ENCODE results near the gene SSBP3. TPM values are rescaled to one million over a fixed set of nuclear protein-coding genes. Genes with fewer than 3 reads are reported as not detected.

SSBP3 gene
- total RNA-seq, 1 donor from 2014 or later, result 29.7 TPM

DNA sequence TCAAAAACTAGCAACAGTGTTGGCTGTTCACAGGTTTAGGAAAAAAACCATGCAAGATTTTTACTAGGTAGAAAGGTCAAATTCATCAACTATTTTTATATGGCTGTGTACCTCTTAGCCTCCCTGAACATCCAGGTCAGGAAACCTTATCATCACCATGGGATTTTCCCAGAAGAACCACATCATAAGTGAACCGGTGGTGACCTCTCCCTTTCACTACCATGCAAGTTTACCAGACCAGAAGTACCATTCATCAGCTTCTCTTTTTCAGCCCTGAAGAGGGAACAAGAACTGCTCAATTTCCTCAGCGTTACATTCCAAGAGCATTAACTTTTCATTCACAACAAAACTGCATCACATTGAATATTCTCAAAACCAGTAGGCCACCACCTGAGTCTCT is 5.9 kb downstream of the SSBP3 start:
- Mint-ChIP-seq H3K4me3 (no peak overlapping the region), H3K27ac (no peak overlapping the region), H3K36me3 (ENCODE audit: low read depth) (peaks cover 48% of the 10 kb centered on the region), H3K27me3 (no peaks in the 10 kb centered on the region), H3K9me3 (no peaks in the 10 kb centered on the region), H3K4me1 (peaks cover 21% of the 10 kb centered on the region)
- DNase-seq, result no peak
- TF ChIP-seq, protein P1, sequence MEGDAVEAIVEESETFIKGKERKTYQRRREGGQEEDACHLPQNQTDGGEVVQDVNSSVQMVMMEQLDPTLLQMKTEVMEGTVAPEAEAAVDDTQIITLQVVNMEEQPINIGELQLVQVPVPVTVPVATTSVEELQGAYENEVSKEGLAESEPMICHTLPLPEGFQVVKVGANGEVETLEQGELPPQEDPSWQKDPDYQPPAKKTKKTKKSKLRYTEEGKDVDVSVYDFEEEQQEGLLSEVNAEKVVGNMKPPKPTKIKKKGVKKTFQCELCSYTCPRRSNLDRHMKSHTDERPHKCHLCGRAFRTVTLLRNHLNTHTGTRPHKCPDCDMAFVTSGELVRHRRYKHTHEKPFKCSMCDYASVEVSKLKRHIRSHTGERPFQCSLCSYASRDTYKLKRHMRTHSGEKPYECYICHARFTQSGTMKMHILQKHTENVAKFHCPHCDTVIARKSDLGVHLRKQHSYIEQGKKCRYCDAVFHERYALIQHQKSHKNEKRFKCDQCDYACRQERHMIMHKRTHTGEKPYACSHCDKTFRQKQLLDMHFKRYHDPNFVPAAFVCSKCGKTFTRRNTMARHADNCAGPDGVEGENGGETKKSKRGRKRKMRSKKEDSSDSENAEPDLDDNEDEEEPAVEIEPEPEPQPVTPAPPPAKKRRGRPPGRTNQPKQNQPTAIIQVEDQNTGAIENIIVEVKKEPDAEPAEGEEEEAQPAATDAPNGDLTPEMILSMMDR (IDR thresholded peaks at IDR 0.05), result no peak
- ChIA-PET POLR2A (no interaction called here), CTCF (no interaction called here)
- ATAC-seq (ENCODE audit: low read depth), result no peak
- intact Hi-C loops (cut with micrococcal nuclease), result no loop called here

DNA sequence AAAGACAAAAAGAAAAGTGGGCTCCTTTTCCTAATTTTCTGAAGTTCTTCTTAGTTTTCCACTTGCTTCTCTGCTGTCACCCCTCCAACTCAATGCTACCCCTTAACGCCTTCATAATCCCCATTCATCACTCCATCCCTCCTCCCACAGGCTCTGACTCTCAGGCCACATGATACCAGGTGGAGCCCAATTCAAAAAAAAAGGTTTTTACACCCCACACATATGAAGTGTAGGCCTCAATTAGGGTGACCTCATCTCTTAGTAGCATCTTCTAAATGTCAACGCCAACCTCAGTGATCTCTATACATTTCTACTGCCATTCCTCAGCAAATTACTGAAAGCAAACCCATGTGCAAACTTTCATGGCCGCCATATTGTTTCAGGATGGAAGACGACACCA is 6.4 kb downstream of the SSBP3 start:
- Mint-ChIP-seq H3K9me3 (no peaks in the 10 kb centered on the region), H3K36me3 (ENCODE audit: low read depth) (peaks cover 48% of the 10 kb centered on the region), H3K27me3 (no peaks in the 10 kb centered on the region), H3K27ac (no peak overlapping the region), H3K4me1 (peaks cover 17% of the 10 kb centered on the region), H3K4me3 (no peak overlapping the region)
- DNase-seq (no peak), ATAC-seq (ENCODE audit: low read depth) (no peak)
- ChIA-PET POLR2A (no interaction called here), CTCF (no interaction called here)
- TF ChIP-seq, protein P1 (IDR thresholded peaks at IDR 0.05), result no peak
- intact Hi-C loops (cut with micrococcal nuclease), result no loop called here

DNA sequence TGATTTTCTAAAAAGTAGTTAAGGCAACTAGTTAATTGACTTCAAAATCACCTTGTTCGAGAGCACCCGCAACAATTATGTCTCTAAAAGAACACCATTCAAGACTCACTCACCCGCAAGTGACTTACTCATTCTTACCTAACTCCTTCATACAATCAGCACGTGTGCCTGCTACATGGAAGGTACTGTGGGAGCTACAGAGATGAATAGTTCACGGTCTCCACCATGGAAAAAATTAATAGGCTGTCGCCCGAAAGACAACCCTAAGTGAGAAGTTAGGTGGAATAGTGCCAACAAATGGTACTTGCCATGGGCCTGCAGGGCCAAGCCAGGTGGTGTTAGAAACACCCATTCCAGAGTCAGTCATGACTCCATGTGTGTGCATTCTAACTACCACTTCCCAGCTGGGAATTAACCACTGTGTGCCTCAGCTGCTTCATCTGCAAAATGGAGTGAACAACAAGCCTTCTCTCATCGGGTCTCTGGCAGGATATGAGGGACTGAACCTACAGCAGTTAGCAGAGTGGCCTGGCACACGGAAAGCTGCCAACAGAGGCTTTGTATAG is 7.1 kb downstream of the SSBP3 start:
- peaks cover 9% of the 10 kb centered on the region for H3K4me1 Mint-ChIP-seq
- H3K9me3 Mint-ChIP-seq, result no peaks in the 10 kb centered on the region
- DNase-seq, result no peak
- H3K27ac Mint-ChIP-seq, result no peak overlapping the region
- TF ChIP-seq, protein P1 (IDR thresholded peaks at IDR 0.05), result no peak
- H3K27me3 Mint-ChIP-seq, result no peaks in the 10 kb centered on the region
- intact Hi-C loops (cut with micrococcal nuclease), result no loop called here
- ATAC-seq (ENCODE audit: low read depth), result no peak
- ChIA-PET POLR2A (no interaction called here), CTCF (interaction anchor here (1.1 kb wide), 1 partner anchor 8 kb away, joined by 3 read pairs; no protein-coding TSS in a partner anchor)
- H3K4me3 Mint-ChIP-seq, result no peak overlapping the region
- H3K36me3 Mint-ChIP-seq (ENCODE audit: low read depth), result peaks cover 50% of the 10 kb centered on the region

DNA sequence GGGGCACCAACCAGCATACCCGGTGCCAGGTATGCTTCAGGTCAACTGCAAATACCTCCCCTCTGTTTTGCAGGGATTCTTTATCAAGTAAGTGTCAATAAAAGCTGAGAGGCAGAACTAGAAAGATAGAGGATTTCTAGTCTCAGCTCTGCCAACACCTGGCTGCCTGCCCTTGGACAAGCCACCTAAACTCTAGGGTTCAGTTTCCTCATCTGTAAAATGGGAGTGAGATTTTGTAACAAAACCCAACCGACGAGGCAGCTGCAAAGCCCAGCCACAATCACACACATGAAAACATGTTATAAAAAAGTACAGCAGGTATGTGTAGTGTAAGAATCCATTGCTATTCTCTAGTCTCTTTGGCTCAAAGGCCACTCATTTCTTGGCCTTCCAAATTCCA is 8.2 kb downstream of the SSBP3 start:
- no peak overlapping the region for H3K4me3 Mint-ChIP-seq
- TF ChIP-seq, protein P1 (IDR thresholded peaks at IDR 0.05), result no peak
- intact Hi-C loops (cut with micrococcal nuclease), result no loop called here
- DNase-seq (no peak), ATAC-seq (ENCODE audit: low read depth) (no peak)
- H3K27me3 Mint-ChIP-seq, result no peaks in the 10 kb centered on the region
- POLR2A ChIA-PET, result interaction anchor here (0.6 kb wide), 1 partner anchor 9 kb away, joined by 4 read pairs; no protein-coding TSS in a partner anchor
- no peak overlapping the region for H3K27ac Mint-ChIP-seq
- no peaks in the 10 kb centered on the region for H3K9me3 Mint-ChIP-seq
- H3K36me3 Mint-ChIP-seq (ENCODE audit: low read depth), result peaks cover 53% of the 10 kb centered on the region
- no peaks in the 10 kb centered on the region for H3K4me1 Mint-ChIP-seq
- CTCF ChIA-PET, result interaction anchor here (1.1 kb wide), 1 partner anchor 9 kb away, joined by 3 read pairs; no protein-coding TSS in a partner anchor

DNA sequence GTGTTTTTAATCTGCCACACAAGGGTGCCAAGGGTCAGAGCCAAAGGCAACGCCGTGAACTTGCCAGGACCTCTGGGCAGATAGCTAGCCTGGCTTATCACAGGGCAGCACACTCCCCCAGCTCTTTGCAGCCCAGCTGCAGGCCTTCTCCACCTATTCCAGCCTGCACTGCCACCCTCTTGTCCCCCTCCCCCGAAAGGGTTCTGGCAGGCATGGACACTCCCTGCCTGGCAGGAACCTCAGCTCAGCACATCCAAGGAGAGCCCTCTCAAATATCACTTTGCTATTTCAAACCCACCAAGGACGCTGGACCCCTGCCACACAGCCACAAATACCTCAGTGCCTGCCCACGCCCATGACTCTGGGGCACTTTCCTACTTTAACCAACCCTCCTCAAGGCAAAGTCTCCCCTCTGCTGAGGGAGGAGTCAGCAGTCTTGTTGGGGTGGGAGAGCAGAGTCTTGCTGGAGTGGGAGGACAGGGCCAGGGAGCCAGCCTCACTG is 9.1 kb downstream of the SSBP3 start:
- ATAC-seq (ENCODE audit: low read depth) (no peak), DNase-seq (no peak)
- Mint-ChIP-seq H3K4me1 (no peaks in the 10 kb centered on the region), H3K4me3 (no peak overlapping the region), H3K36me3 (ENCODE audit: low read depth) (peaks cover 58% of the 10 kb centered on the region), H3K27me3 (no peaks in the 10 kb centered on the region), H3K27ac (no peak overlapping the region), H3K9me3 (no peaks in the 10 kb centered on the region)
- POLR2A ChIA-PET, result no interaction called here
- CTCF ChIA-PET, result no interaction called here
- intact Hi-C loops (cut with micrococcal nuclease), result no loop called here
- TF ChIP-seq, protein P1 (IDR thresholded peaks at IDR 0.05), result no peak

Measured in activated B cell treated with CpG ODN at 0.5 μM for 24 hours (primary cell).